SKM-1 treated with dmso at 0.1 percent for 144 hours (cell line): ENCODE measurements around the gene ATP2A1.
"Not testable (repeated sequence)": the region's sequence is repeated elsewhere in the genome, so short reads cannot be mapped to it uniquely, and the experiment has no call there.

ENCODE experiments used
- DNase-seq: peaks from one replicate; lab custom pipeline; 2025; ENCODE audit not compliant: unreplicated experiment; lab: John Stamatoyannopoulos, UW

ATP2A1 gene

DNA sequence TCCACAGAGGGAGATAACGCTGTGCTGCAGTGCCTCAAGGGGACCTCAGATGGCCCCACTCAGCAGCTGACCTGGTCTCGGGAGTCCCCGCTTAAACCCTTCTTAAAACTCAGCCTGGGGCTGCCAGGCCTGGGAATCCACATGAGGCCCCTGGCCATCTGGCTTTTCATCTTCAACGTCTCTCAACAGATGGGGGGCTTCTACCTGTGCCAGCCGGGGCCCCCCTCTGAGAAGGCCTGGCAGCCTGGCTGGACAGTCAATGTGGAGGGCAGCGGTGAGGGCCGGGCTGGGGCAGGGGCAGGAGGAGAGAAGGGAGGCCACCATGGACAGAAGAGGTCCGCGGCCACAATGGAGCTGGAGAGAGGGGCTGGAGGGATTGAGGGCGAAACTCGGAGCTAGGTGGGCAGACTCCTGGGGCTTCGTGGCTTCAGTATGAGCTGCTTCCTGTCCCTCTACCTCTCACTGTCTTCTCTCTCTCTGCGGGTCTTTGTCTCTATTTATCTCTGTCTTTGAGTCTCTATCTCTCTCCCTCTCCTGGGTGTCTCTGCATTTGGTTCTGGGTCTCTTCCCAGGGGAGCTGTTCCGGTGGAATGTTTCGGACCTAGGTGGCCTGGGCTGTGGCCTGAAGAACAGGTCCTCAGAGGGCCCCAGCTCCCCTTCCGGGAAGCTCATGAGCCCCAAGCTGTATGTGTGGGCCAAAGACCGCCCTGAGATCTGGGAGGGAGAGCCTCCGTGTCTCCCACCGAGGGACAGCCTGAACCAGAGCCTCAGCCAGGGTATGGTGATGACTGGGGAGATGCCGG lies 54.3 kb downstream of the ATP2A1 start:
- DNase-seq: no peak

- no peak for DNase-seq
Measured at GRCh38 chr16:28933171-28933570, 54.9 kb downstream of the ATP2A1 start.

DNA sequence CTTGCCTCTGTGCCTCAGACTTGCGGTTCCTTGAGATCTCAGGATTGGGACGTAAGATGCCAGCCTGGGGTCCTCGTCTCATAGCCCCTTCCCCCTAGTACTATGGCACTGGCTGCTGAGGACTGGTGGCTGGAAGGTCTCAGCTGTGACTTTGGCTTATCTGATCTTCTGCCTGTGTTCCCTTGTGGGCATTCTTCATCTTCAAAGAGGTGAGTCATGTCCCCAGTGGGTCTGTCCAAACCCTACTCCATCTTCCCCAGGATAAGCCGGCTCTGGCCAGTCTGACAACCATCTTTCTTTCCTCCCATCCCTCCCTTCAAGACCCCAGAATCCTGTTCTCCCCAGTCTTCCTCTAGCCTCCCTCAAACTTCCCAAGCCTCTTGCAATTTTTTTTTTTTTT lies 57.1 kb downstream of the ATP2A1 start:
- no peak for DNase-seq

- peak; percentile 95 for DNase-seq
Measured at GRCh38 chr16:28935924-28936783, 57.9 kb downstream of the ATP2A1 start.

GRCh38 chr16:28936784-28937155 lies 58.5 kb downstream of the ATP2A1 start:
- DNase-seq: no peak

- no peak for DNase-seq
Measured at GRCh38 chr16:28937222-28937876, 59.1 kb downstream of the ATP2A1 start.

DNA sequence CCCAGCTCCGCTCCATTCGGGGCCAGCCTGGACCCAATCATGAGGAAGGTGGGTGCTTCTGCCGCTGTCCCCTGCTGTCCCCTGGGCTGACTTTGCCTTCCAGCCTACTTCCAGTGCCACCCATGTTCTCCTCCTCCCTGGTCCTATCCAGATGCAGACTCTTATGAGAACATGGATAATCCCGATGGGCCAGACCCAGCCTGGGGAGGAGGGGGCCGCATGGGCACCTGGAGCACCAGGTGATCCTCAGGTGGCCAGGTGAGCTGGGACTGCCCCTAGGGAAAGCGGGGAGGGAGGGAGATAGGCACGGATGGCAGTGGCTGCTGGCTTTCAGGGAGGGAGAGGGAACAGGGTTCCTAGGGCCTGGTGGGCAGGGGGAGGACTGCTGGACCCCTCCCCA lies 60.4 kb downstream of the ATP2A1 start:
- DNase-seq: no peak

- not testable (repeated sequence) for DNase-seq
Measured at GRCh38 chr16:28939825-28940224, 61.5 kb downstream of the ATP2A1 start.

DNA sequence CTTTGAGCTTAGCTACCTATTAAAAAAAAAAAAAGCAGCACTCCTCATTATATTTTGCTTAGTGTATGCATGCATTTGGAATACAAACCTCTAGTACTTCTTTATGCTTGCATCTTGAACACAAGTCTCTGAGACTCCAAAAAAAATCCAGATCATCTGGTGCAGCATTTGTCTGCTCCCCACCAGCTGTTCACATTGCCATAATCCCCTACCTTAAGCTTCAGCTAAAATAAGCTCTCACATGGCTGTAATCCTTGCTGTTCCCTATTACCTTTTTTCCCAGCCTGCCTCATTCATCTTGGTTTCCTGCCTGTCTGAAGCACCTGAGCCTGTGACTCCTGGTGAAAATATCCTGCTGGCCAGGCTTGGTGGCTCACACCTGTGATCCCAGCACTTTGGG lies 65.0 kb downstream of the ATP2A1 start:
- no peak for DNase-seq

- no peak for DNase-seq
Measured at GRCh38 chr16:28946681-28947080, 68.4 kb downstream of the ATP2A1 start.

- DNase-seq: peak; percentile 99
Measured at GRCh38 chr16:28950648-28951409, 72.5 kb downstream of the ATP2A1 start, which contains the start of gene NFATC2IP. TSS of gene NFATC2IP (plus strand) at chr16:28950937. CDS start at chr16:28951012, 75 bp downstream.

GRCh38 chr16:28951410-28951943 lies 73.2 kb downstream of the ATP2A1 start:
- DNase-seq: no peak
